ENCODE measurements around the gene TSPAN7.

The TSPAN7 gene

GRCh38 chrX:38699696-38700095 lies 138.4 kb downstream of the TSPAN7 start:
- no peak overlapping the region for H3K9ac ChIP-seq (ENCODE audit: low read length)
- no peaks in the 10 kb centered on the region for H4K20me1 ChIP-seq (ENCODE audit: low read depth, low read length)
- no peaks in the 10 kb centered on the region for H3K9me2 ChIP-seq (replicated peaks; ENCODE audit: insufficient read depth, low read length)
- H3K4me3 ChIP-seq (ENCODE audit: insufficient read depth, low read length, poor library complexity, severe bottlenecking) = no peak overlapping the region
- no peak overlapping the region for H3K4me2 ChIP-seq (ENCODE audit: low read depth, low read length, poor library complexity, severe bottlenecking)
- TF ChIP-seq, protein P1, sequence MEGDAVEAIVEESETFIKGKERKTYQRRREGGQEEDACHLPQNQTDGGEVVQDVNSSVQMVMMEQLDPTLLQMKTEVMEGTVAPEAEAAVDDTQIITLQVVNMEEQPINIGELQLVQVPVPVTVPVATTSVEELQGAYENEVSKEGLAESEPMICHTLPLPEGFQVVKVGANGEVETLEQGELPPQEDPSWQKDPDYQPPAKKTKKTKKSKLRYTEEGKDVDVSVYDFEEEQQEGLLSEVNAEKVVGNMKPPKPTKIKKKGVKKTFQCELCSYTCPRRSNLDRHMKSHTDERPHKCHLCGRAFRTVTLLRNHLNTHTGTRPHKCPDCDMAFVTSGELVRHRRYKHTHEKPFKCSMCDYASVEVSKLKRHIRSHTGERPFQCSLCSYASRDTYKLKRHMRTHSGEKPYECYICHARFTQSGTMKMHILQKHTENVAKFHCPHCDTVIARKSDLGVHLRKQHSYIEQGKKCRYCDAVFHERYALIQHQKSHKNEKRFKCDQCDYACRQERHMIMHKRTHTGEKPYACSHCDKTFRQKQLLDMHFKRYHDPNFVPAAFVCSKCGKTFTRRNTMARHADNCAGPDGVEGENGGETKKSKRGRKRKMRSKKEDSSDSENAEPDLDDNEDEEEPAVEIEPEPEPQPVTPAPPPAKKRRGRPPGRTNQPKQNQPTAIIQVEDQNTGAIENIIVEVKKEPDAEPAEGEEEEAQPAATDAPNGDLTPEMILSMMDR (IDR thresholded peaks at IDR 0.05; ENCODE audit: insufficient read depth, low read length, poor library complexity, severe bottlenecking) = no peak
- TF ChIP-seq EZH2phosphoT487 (conservative IDR thresholded peaks at IDR 0.05; ENCODE audit: low read length) = no peak
- no peak overlapping the region for H3K27ac ChIP-seq (ENCODE audit: low read depth, low read length)
- H3F3A ChIP-seq (ENCODE audit: insufficient read depth) = no peaks in the 10 kb centered on the region
- no peaks in the 10 kb centered on the region for H3K27me3 ChIP-seq (ENCODE audit: low read length)
- no peak overlapping the region for H2AFZ ChIP-seq (ENCODE audit: low read depth, low read length, severe bottlenecking)
- no peaks in the 10 kb centered on the region for H3K79me2 ChIP-seq (ENCODE audit: insufficient read depth, low read length)
- H3K9me3 ChIP-seq (ENCODE audit: insufficient read depth, low read length) = no peaks in the 10 kb centered on the region
- H3K36me3 ChIP-seq (ENCODE audit: low read length) = no peaks in the 10 kb centered on the region

DNA sequence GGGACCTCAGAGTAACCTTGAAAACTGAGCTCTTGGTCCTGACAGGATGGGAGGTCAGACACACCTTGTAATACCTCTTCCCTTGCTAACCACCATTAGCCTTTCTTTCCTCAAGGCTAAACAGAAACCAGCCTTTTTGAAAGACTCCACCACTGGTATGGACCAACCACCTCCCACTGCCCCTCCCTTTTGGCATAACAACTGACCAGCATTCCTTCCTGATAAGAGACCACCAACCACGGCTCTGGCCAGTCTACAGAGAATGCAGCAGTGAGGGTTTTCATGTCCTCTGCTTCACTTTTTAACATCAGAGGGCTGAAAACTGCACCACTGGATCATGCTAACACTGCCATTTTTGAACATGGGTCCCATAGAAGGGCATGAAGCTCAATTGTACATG lies 139.7 kb downstream of the TSPAN7 start:
- Histone ChIP-seq H4K20me1 (ENCODE audit: low read depth, low read length) (no peaks in the 10 kb centered on the region), H3K4me3 (ENCODE audit: insufficient read depth, low read length, poor library complexity, severe bottlenecking) (no peak overlapping the region), H3K27ac (ENCODE audit: low read depth, low read length) (no peak overlapping the region), H3K9me2 (replicated peaks; ENCODE audit: insufficient read depth, low read length) (no peaks in the 10 kb centered on the region), H3K4me2 (ENCODE audit: low read depth, low read length, poor library complexity, severe bottlenecking) (no peak overlapping the region), H3K79me2 (ENCODE audit: insufficient read depth, low read length) (no peaks in the 10 kb centered on the region), H2AFZ (ENCODE audit: low read depth, low read length, severe bottlenecking) (no peak overlapping the region), H3F3A (ENCODE audit: insufficient read depth) (no peaks in the 10 kb centered on the region), H3K9ac (ENCODE audit: low read length) (no peak overlapping the region), H3K9me3 (ENCODE audit: insufficient read depth, low read length) (no peaks in the 10 kb centered on the region), H3K27me3 (ENCODE audit: low read length) (no peaks in the 10 kb centered on the region), H3K36me3 (ENCODE audit: low read length) (no peaks in the 10 kb centered on the region)
- no peak for TF ChIP-seq EZH2phosphoT487 (conservative IDR thresholded peaks at IDR 0.05; ENCODE audit: low read length)
- TF ChIP-seq, protein P1 (IDR thresholded peaks at IDR 0.05; ENCODE audit: insufficient read depth, low read length, poor library complexity, severe bottlenecking) = no peak

- Histone ChIP-seq H4K20me1 (ENCODE audit: low read depth, low read length) (no peaks in the 10 kb centered on the region), H3K9ac (ENCODE audit: low read length) (no peak overlapping the region), H2AFZ (ENCODE audit: low read depth, low read length, severe bottlenecking) (no peak overlapping the region), H3K79me2 (ENCODE audit: insufficient read depth, low read length) (no peaks in the 10 kb centered on the region), H3K36me3 (ENCODE audit: low read length) (no peaks in the 10 kb centered on the region), H3K9me2 (replicated peaks; ENCODE audit: insufficient read depth, low read length) (no peaks in the 10 kb centered on the region), H3K4me2 (ENCODE audit: low read depth, low read length, poor library complexity, severe bottlenecking) (no peak overlapping the region), H3K27me3 (ENCODE audit: low read length) (no peaks in the 10 kb centered on the region), H3K9me3 (ENCODE audit: insufficient read depth, low read length) (no peaks in the 10 kb centered on the region), H3K4me3 (ENCODE audit: insufficient read depth, low read length, poor library complexity, severe bottlenecking) (no peak overlapping the region), H3F3A (ENCODE audit: insufficient read depth) (no peaks in the 10 kb centered on the region), H3K27ac (ENCODE audit: low read depth, low read length) (no peak overlapping the region)
- TF ChIP-seq EZH2phosphoT487 (conservative IDR thresholded peaks at IDR 0.05; ENCODE audit: low read length) = no peak
- TF ChIP-seq, protein P1 (IDR thresholded peaks at IDR 0.05; ENCODE audit: insufficient read depth, low read length, poor library complexity, severe bottlenecking) = no peak
Measured at GRCh38 chrX:38704146-38704882, 143.0 kb downstream of the TSPAN7 start.
